Endothelial cell of umbilical vein (primary cell): ENCODE results near the gene RBMS3.

Experiments used
- CTCF ChIP-seq, 2 donors: IDR thresholded peaks; 1 replicate in 1 of 2; 2 replicates in 1 of 2; pipeline ENCODE4 v1.5.1; 2011; ENCODE audit warnings: low read length in 2 of 2, mild to moderate bottlenecking in 2 of 2, moderate library complexity in 2 of 2, control low read depth in 1 of 2, inconsistent platforms in 1 of 2, low read depth in 1 of 2; ENCODE audit not compliant: insufficient read depth in 1 of 2; ENCODE audit errors: extremely low read depth in 1 of 2
- MAX ChIP-seq: IDR thresholded peaks from 2 replicates; pipeline ENCODE4 v1.6.1; 2011; ENCODE audit not compliant: insufficient read depth, insufficient read length
- MYC ChIP-seq: IDR thresholded peaks from one replicate; pipeline ENCODE4 v1.6.1; 2011; ENCODE audit warnings: mild to moderate bottlenecking, low read depth, low read length
- POLR2A ChIP-seq: IDR thresholded peaks from 2 replicates; pipeline ENCODE4 v1.6.1; 2012; ENCODE audit warnings: low read depth, mild to moderate bottlenecking, control low read depth, low read length
- POLR2AphosphoS5 ChIP-seq: IDR thresholded peaks from 2 replicates; pipeline ENCODE4 v1.6.1; 2012; ENCODE audit warnings: low read depth, mild to moderate bottlenecking, control low read depth, low read length, moderate library complexity; ENCODE audit not compliant: insufficient read depth

GRCh38 chr3:29409409-29409808, 128.5 kb downstream of the RBMS3 start:
- TF ChIP-seq CTCF (IDR thresholded peaks at IDR 0.05; ENCODE audit: extremely low read depth in 1 of 2, insufficient read depth in 1 of 2, low read depth in 1 of 2, low read length in 2 of 2) (no peak), POLR2AphosphoS5 (no peak), MYC (no peak), MAX (no peak), POLR2A (no peak)
